Endothelial cell of hepatic sinusoid (primary cell): ENCODE measurements around the gene RNF145.

Experiments
- in situ Hi-C: cut with HindIII; loops from 2 replicates; pipeline ENCODE4 v1.10.0; 2017; ENCODE audit warnings: low sequenced_read_pairs

Gene RNF145

GRCh38 chr5:159195775-159196174 is 13.6 kb downstream of the RNF145 start:
- in situ Hi-C loops, result no loop called here

- in situ Hi-C loops, result no loop called here
These were observed 19.2 kb downstream of the RNF145 start for GRCh38 chr5:159190170-159190569.

- in situ Hi-C loops, result no loop called here
These were observed 20.0 kb downstream of the RNF145 start for GRCh38 chr5:159189310-159189709.

GRCh38 chr5:159187719-159188118 is 21.6 kb downstream of the RNF145 start:
- in situ Hi-C loops, result no loop called here

- in situ Hi-C loops, result no loop called here
These were observed 23.0 kb downstream of the RNF145 start for GRCh38 chr5:159186319-159186718.

- in situ Hi-C loops, result no loop called here
These were observed 23.6 kb downstream of the RNF145 start for GRCh38 chr5:159185773-159186172.

GRCh38 chr5:159184858-159185381 is 24.4 kb downstream of the RNF145 start:
- in situ Hi-C loops, result no loop called here

GRCh38 chr5:159184236-159184635 is 25.1 kb downstream of the RNF145 start:
- in situ Hi-C loops, result no loop called here

GRCh38 chr5:159183247-159183646 is 26.1 kb downstream of the RNF145 start:
- in situ Hi-C loops, result no loop called here

GRCh38 chr5:159182691-159183090 is 26.7 kb downstream of the RNF145 start:
- in situ Hi-C loops, result no loop called here

- in situ Hi-C loops, result no loop called here
These were observed 27.7 kb downstream of the RNF145 start for GRCh38 chr5:159181651-159182050.

GRCh38 chr5:159181152-159181551 is 28.2 kb downstream of the RNF145 start:
- in situ Hi-C loops, result no loop called here

- in situ Hi-C loops, result loop anchor here (10.0 kb wide), 1 partner anchor 735 kb away; the partner anchor contains the start of gene ADRA1B
These were observed 29.6 kb downstream of the RNF145 start for GRCh38 chr5:159179529-159180305.

- in situ Hi-C loops, result loop anchor here (10.0 kb wide), 1 partner anchor 736 kb away; the partner anchor contains the start of gene ADRA1B
These were observed 30.4 kb downstream of the RNF145 start for GRCh38 chr5:159178978-159179377.

GRCh38 chr5:159175547-159175946 is 33.8 kb downstream of the RNF145 start:
- in situ Hi-C loops, result loop anchor here (10.0 kb wide), 1 partner anchor 739 kb away; the partner anchor contains the start of gene ADRA1B

- in situ Hi-C loops, result loop anchor here (10.0 to 25.0 kb wide), 2 partner anchors 88 to 740 kb away; partner anchors contain the start of genes ADRA1B and UBLCP1
These were observed 34.7 kb downstream of the RNF145 start for GRCh38 chr5:159174511-159175168.

GRCh38 chr5:159171274-159171673 is 38.1 kb downstream of the RNF145 start:
- in situ Hi-C loops, result loop anchor here (10.0 to 25.0 kb wide), 2 partner anchors 91 to 744 kb away; partner anchors contain the start of genes ADRA1B and UBLCP1

- in situ Hi-C loops, result loop anchor here (10.0 to 25.0 kb wide), 2 partner anchors 92 to 745 kb away; partner anchors contain the start of genes ADRA1B and UBLCP1
These were observed 39.3 kb downstream of the RNF145 start for GRCh38 chr5:159170021-159170420.

- in situ Hi-C loops, result loop anchor here (25.0 kb wide), 1 partner anchor 96 kb away; the partner anchor contains the start of gene UBLCP1
These were observed 42.9 kb downstream of the RNF145 start for GRCh38 chr5:159166416-159166815.

GRCh38 chr5:159163701-159164046 is 45.7 kb downstream of the RNF145 start:
- in situ Hi-C loops, result loop anchor here (25.0 kb wide), 1 partner anchor 99 kb away; the partner anchor contains the start of gene UBLCP1

- in situ Hi-C loops, result loop anchor here (25.0 kb wide), 1 partner anchor 99 kb away; the partner anchor contains the start of gene UBLCP1
These were observed 46.2 kb downstream of the RNF145 start for GRCh38 chr5:159163027-159163700.
